PFSK-1 (cell line): ENCODE measurements around the gene ATF6.

Experiments used
- FOXP2 ChIP-seq: optimal IDR thresholded peaks from 2 replicates; pipeline ENCODE3; 2011; ENCODE audit warnings: borderline replicate concordance, control low read depth, inconsistent platforms; ENCODE audit not compliant: insufficient read depth; ENCODE audit errors: extremely low read length, extremely low read depth
- SIN3A ChIP-seq: IDR thresholded peaks from 2 replicates; pipeline ENCODE4 v1.6.1; 2012; ENCODE audit warnings: mild to moderate bottlenecking, low read length, moderate library complexity, borderline replicate concordance; ENCODE audit not compliant: insufficient read depth
- TAF1 ChIP-seq: IDR thresholded peaks from 2 replicates; pipeline ENCODE4 v1.6.1; 2012; ENCODE audit warnings: low read length, control low read depth, borderline replicate concordance; ENCODE audit not compliant: insufficient read depth
- TF ChIP-seq, protein P1 (sequence below), 2 experiments: IDR thresholded peaks; 2 replicates each; pipeline versions ENCODE4 v1.6.1 to v1.8.0; 2011 to 2012; ENCODE audit warnings: low read depth in 2 of 2, low read length in 2 of 2, control low read depth in 1 of 2, inconsistent platforms in 1 of 2, mild to moderate bottlenecking in 1 of 2, moderate library complexity in 1 of 2; ENCODE audit not compliant: insufficient read depth in 1 of 2

DNA sequence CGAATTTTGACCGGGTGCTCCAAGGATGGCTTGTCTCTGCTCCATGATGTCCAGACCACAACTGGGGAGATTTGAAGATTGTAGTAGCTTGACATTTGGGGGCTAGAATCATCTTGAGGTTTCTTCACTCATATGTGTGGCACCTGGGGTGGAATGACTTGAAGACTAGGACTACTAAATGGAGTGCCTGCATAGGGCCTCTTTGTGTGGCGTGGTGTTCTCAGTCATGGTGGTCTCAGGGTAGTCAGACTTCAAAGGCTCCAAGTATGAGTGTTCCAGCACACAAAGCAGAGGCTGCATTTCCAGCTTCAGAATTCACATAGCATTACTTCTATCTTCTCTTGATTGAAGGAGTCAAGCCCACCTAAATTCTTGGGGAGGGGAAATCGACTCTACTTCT, 16.8 kb downstream of the ATF6 start:
- TF ChIP-seq TAF1 = no peak
- TF ChIP-seq FOXP2 = no peak
- TF ChIP-seq, protein P1, sequence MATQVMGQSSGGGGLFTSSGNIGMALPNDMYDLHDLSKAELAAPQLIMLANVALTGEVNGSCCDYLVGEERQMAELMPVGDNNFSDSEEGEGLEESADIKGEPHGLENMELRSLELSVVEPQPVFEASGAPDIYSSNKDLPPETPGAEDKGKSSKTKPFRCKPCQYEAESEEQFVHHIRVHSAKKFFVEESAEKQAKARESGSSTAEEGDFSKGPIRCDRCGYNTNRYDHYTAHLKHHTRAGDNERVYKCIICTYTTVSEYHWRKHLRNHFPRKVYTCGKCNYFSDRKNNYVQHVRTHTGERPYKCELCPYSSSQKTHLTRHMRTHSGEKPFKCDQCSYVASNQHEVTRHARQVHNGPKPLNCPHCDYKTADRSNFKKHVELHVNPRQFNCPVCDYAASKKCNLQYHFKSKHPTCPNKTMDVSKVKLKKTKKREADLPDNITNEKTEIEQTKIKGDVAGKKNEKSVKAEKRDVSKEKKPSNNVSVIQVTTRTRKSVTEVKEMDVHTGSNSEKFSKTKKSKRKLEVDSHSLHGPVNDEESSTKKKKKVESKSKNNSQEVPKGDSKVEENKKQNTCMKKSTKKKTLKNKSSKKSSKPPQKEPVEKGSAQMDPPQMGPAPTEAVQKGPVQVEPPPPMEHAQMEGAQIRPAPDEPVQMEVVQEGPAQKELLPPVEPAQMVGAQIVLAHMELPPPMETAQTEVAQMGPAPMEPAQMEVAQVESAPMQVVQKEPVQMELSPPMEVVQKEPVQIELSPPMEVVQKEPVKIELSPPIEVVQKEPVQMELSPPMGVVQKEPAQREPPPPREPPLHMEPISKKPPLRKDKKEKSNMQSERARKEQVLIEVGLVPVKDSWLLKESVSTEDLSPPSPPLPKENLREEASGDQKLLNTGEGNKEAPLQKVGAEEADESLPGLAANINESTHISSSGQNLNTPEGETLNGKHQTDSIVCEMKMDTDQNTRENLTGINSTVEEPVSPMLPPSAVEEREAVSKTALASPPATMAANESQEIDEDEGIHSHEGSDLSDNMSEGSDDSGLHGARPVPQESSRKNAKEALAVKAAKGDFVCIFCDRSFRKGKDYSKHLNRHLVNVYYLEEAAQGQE (IDR thresholded peaks at IDR 0.05; ENCODE audit: insufficient read depth in 1 of 2, low read depth in 2 of 2, low read length in 2 of 2) = no peak
- TF ChIP-seq SIN3A = no peak
